HG02981 (cell line): Measurements from ENCODE around the gene ZBTB26.
"Not testable (repeated sequence)": the region's sequence is repeated elsewhere in the genome, so short reads cannot be mapped to it uniquely, and the experiment has no call there.

Experiments
- ATAC-seq: cut with Tn5 transposase; IDR thresholded peaks from one replicate; pipeline ENCODE4 v1.9.1; 2021; ENCODE audit warnings: mild to moderate bottlenecking, moderate library complexity; ENCODE audit not compliant: unreplicated experiment

ZBTB26 gene

GRCh38 chr9:122929796-122930354 lies 1.4 kb downstream of the ZBTB26 start:
- no peak for ATAC-seq

GRCh38 chr9:122923947-122924346 lies 7.4 kb downstream of the ZBTB26 start:
- no peak for ATAC-seq

- ATAC-seq = no peak
These were observed 8.6 kb downstream of the ZBTB26 start for GRCh38 chr9:122922713-122923112.

GRCh38 chr9:122918310-122918709 lies 13.0 kb downstream of the ZBTB26 start:
- no peak for ATAC-seq

- ATAC-seq = peak; percentile 98
These were observed 18.2 kb downstream of the ZBTB26 start, which contains the start of gene ZBTB6 for GRCh38 chr9:122912964-122913673. TSS of gene ZBTB6 (minus strand) at chr9:122913323. CDS start at chr9:122912072, 1,251 bp downstream.

GRCh38 chr9:122912671-122912963 lies 18.7 kb downstream of the ZBTB26 start:
- no peak for ATAC-seq

GRCh38 chr9:122906122-122906521 lies 25.2 kb downstream of the ZBTB26 start:
- ATAC-seq = not testable (repeated sequence)

GRCh38 chr9:122904823-122905710 lies 26.2 kb downstream of the ZBTB26 start, which contains the start of gene RC3H2:
TSS of gene RC3H2 (minus strand) at chr9:122905359. CDS start at chr9:122897509, 7,850 bp downstream.
- peak; percentile 86 for ATAC-seq

GRCh38 chr9:122904466-122904822 lies 26.9 kb downstream of the ZBTB26 start:
- peak; percentile 20 for ATAC-seq

GRCh38 chr9:122900791-122901190 lies 30.5 kb downstream of the ZBTB26 start:
- ATAC-seq = no peak

- no peak for ATAC-seq
These were observed 33.3 kb downstream of the ZBTB26 start for GRCh38 chr9:122897969-122898368.

GRCh38 chr9:122888480-122888879 lies 42.8 kb downstream of the ZBTB26 start:
- ATAC-seq = no peak

GRCh38 chr9:122883125-122883524 lies 48.2 kb downstream of the ZBTB26 start:
- no peak for ATAC-seq

GRCh38 chr9:122879443-122879842 lies 51.9 kb downstream of the ZBTB26 start:
- no peak for ATAC-seq

- ATAC-seq = no peak
These were observed 55.8 kb downstream of the ZBTB26 start for GRCh38 chr9:122875523-122875922.

- ATAC-seq = not testable (repeated sequence)
These were observed 64.0 kb downstream of the ZBTB26 start for GRCh38 chr9:122867276-122867675.

- no peak for ATAC-seq
These were observed 65.2 kb downstream of the ZBTB26 start for GRCh38 chr9:122866079-122866478.
